GM21717 (cell line): ENCODE measurements around the gene USP10.
A peak's percentile ranks its signal among the peaks of the same experiment; 100 is the strongest.
"Not testable (repeated sequence)": the region's sequence is repeated elsewhere in the genome, so short reads cannot be mapped to it uniquely, and the experiment has no call there.

Source experiments
- ATAC-seq: cut with Tn5 transposase; IDR thresholded peaks from one replicate; pipeline ENCODE4 v1.9.1; 2021; ENCODE audit warnings: mild to moderate bottlenecking, moderate library complexity; ENCODE audit not compliant: unreplicated experiment

The USP10 gene

GRCh38 chr16:84726669-84727467, 27.1 kb downstream of the USP10 start:
- ATAC-seq, result no peak

GRCh38 chr16:84728853-84729424, 29.1 kb downstream of the USP10 start:
- no peak for ATAC-seq

- ATAC-seq, result no peak
Observed at GRCh38 chr16:84729716-84730320, 30.0 kb downstream of the USP10 start.

- ATAC-seq, result peak; percentile 42
Observed at GRCh38 chr16:84730406-84731106, 30.8 kb downstream of the USP10 start.

GRCh38 chr16:84732332-84732673, 32.5 kb downstream of the USP10 start:
- not testable (repeated sequence) for ATAC-seq

- no peak for ATAC-seq
Observed at GRCh38 chr16:84732674-84733352, 33.0 kb downstream of the USP10 start.

- ATAC-seq, result no peak
Observed at GRCh38 chr16:84735849-84736586, 36.2 kb downstream of the USP10 start.

- no peak for ATAC-seq
Observed at GRCh38 chr16:84737192-84738011, 37.6 kb downstream of the USP10 start.

GRCh38 chr16:84738255-84739038, 38.6 kb downstream of the USP10 start:
- ATAC-seq, result peak; percentile 79

- ATAC-seq, result no peak
Observed at GRCh38 chr16:84739349-84740124, 39.7 kb downstream of the USP10 start.

GRCh38 chr16:84740596-84741116, 40.9 kb downstream of the USP10 start:
- no peak for ATAC-seq

GRCh38 chr16:84741340-84741830, 41.6 kb downstream of the USP10 start:
- no peak for ATAC-seq

- ATAC-seq, result no peak
Observed at GRCh38 chr16:84742641-84743092, 42.9 kb downstream of the USP10 start.

GRCh38 chr16:84746231-84746630, 46.4 kb downstream of the USP10 start:
- ATAC-seq, result no peak

- no peak for ATAC-seq
Observed at GRCh38 chr16:84746875-84747274, 47.1 kb downstream of the USP10 start.

- ATAC-seq, result not testable (repeated sequence)
Observed at GRCh38 chr16:84748247-84748646, 48.4 kb downstream of the USP10 start.

GRCh38 chr16:84749072-84749471, 49.3 kb downstream of the USP10 start:
- ATAC-seq, result no peak
